HepG2 (cell line): ENCODE results near the gene CTSW. TPM values are rescaled to one million over a fixed set of nuclear protein-coding genes. Genes with fewer than 3 reads are reported as not detected.
A peak's percentile ranks its signal among the peaks of the same experiment; 100 is the strongest.

Source experiments
- CHCHD3 ChIP-seq: sonication (generic); formaldehyde crosslinking; IDR thresholded peaks from 2 replicates; pipeline ENCODE4 v1.8.0; 2022; ENCODE audit warnings: mild to moderate bottlenecking, missing genetic modification reagents, moderate library complexity
- HDAC2 ChIP-seq: sonication (generic); formaldehyde crosslinking; IDR thresholded peaks from 2 replicates; pipeline ENCODE4 v1.4.0; 2020; ENCODE audit warnings: missing genetic modification reagents
- HNF4G ChIP-seq, 2 experiments: sonication (generic) in 1 of 2; formaldehyde crosslinking in 1 of 2; IDR thresholded peaks; 2 replicates each; pipeline versions ENCODE4 v1.4.0 to v1.6.1; 2011 to 2020; ENCODE audit warnings: borderline replicate concordance in 2 of 2, low read depth in 2 of 2, mild to moderate bottlenecking in 2 of 2, low read length in 1 of 2, missing genetic modification reagents in 1 of 2, moderate library complexity in 1 of 2
- HOXA9 ChIP-seq: sonication (generic); formaldehyde crosslinking; IDR thresholded peaks from 2 replicates; pipeline ENCODE4 v1.8.1; 2022; ENCODE audit warnings: missing genetic modification reagents, mild to moderate bottlenecking, moderate library complexity, borderline replicate concordance
- KAT7 ChIP-seq: IDR thresholded peaks from 2 replicates; pipeline ENCODE4 v1.6.1; 2018; ENCODE audit warnings: borderline replicate concordance, missing compliant biosample characterization
- KDM4B ChIP-seq: sonication (generic); formaldehyde crosslinking; IDR thresholded peaks from 2 replicates; pipeline ENCODE4 v1.4.0; 2020; ENCODE audit warnings: missing genetic modification reagents
- KLF16 ChIP-seq, 2 experiments: sonication (generic) in 1 of 2; formaldehyde crosslinking in 1 of 2; IDR thresholded peaks; 2 replicates each; pipeline versions ENCODE4 v1.6.1 to v1.8.0; 2016 to 2023; ENCODE audit warnings: missing genetic modification reagents in 2 of 2, missing compliant biosample characterization in 1 of 2
- RAD21 ChIP-seq: fragments of 450-650 bp; formaldehyde crosslinking; IDR thresholded peaks from 2 replicates; pipeline ENCODE4 v1.5.0; 2020; ENCODE audit warnings: mild to moderate bottlenecking
- TAF1 ChIP-seq: sonication (generic); formaldehyde crosslinking; IDR thresholded peaks from 2 replicates; pipeline ENCODE4 v1.4.0; 2020; ENCODE audit warnings: missing genetic modification reagents
- YEATS2 ChIP-seq: sonication (generic); formaldehyde crosslinking; IDR thresholded peaks from 2 replicates; pipeline ENCODE4 v1.4.0; 2020; ENCODE audit warnings: missing genetic modification reagents, borderline replicate concordance
- ZBTB3 ChIP-seq: sonication (generic); formaldehyde crosslinking; IDR thresholded peaks from 2 replicates; pipeline ENCODE4 v1.4.0; 2020; ENCODE audit warnings: low read depth, mild to moderate bottlenecking, moderate library complexity, missing genetic modification reagents, borderline replicate concordance
- ZNF101 ChIP-seq: sonication (generic); formaldehyde crosslinking; IDR thresholded peaks from 2 replicates; pipeline ENCODE4 v1.4.0; 2020; ENCODE audit warnings: mild to moderate bottlenecking, low read depth, missing genetic modification reagents, borderline replicate concordance
- ZNF333 ChIP-seq: sonication (generic); formaldehyde crosslinking; IDR thresholded peaks from 2 replicates; pipeline ENCODE4 v1.4.0; 2020; ENCODE audit warnings: mild to moderate bottlenecking, missing genetic modification reagents, borderline replicate concordance
- ZNF75D ChIP-seq: sonication (generic); formaldehyde crosslinking; IDR thresholded peaks from 2 replicates; pipeline ENCODE4 v1.8.1; 2023; ENCODE audit warnings: missing genetic modification reagents, mild to moderate bottlenecking, borderline replicate concordance
- polyA plus RNA-seq, 8 experiments: library from polyadenylated mRNA; depleted of rRNA in 3 of 8; stranded (reverse) in 7 of 8; unstranded in 1 of 8; fragments of >200 nt; fragmentation: Illumina TruSeq in 4 of 8; extraction: Trizol in 4 of 8; gene quantifications; 2 replicates each; pipeline versions ENCODE4 v1.2.1 to v1.2.3, GENCODE V29; 2011 to 2016; ENCODE audit warnings: low read depth in 4 of 8, missing spikeins in 1 of 8, mixed read lengths in 1 of 8; ENCODE audit not compliant: insufficient read depth in 1 of 8
- total RNA-seq, 5 experiments: library from RNA; depleted of rRNA; stranded (reverse); fragments of >200 nt; fragmentation: Illumina TruSeq; extraction: Trizol; gene quantifications; 2 replicates each; pipeline ENCODE4 v1.2.3, GENCODE V29; 2016; ENCODE audit warnings: low read depth in 1 of 5
- TF ChIP-seq, protein P1 (sequence below): sonication (generic); formaldehyde crosslinking; IDR thresholded peaks from 2 replicates; pipeline ENCODE4 v1.8.0; 2022; ENCODE audit warnings: missing genetic modification reagents, low read depth, mild to moderate bottlenecking, borderline replicate concordance
- TF ChIP-seq, protein P2 (sequence below): sonication (generic); formaldehyde crosslinking; IDR thresholded peaks from 2 replicates; pipeline ENCODE4 v1.8.0; 2022; ENCODE audit warnings: mild to moderate bottlenecking, missing genetic modification reagents, moderate library complexity
- TF ChIP-seq, protein P3 (sequence below): sonication (generic); formaldehyde crosslinking; IDR thresholded peaks from 2 replicates; pipeline ENCODE4 v1.5.0; 2020; ENCODE audit warnings: missing genetic modification reagents, mild to moderate bottlenecking, borderline replicate concordance
- TF ChIP-seq, protein P4 (sequence below): IDR thresholded peaks from 2 replicates; pipeline ENCODE4 v1.4.0; 2020; ENCODE audit warnings: mild to moderate bottlenecking, missing genetic modification reagents
- TF ChIP-seq, protein P5 (sequence below): sonication (generic); formaldehyde crosslinking; IDR thresholded peaks from 2 replicates; pipeline ENCODE4 v1.5.0; 2020; ENCODE audit warnings: mild to moderate bottlenecking, missing genetic modification reagents, borderline replicate concordance

Gene CTSW
- total and polyA plus RNA-seq, 2 of the 13 experiments (the other 11 are each of a cell fraction or from before 2014, with no cell fraction given), result 0.09 TPM; not detected in 1

DNA sequence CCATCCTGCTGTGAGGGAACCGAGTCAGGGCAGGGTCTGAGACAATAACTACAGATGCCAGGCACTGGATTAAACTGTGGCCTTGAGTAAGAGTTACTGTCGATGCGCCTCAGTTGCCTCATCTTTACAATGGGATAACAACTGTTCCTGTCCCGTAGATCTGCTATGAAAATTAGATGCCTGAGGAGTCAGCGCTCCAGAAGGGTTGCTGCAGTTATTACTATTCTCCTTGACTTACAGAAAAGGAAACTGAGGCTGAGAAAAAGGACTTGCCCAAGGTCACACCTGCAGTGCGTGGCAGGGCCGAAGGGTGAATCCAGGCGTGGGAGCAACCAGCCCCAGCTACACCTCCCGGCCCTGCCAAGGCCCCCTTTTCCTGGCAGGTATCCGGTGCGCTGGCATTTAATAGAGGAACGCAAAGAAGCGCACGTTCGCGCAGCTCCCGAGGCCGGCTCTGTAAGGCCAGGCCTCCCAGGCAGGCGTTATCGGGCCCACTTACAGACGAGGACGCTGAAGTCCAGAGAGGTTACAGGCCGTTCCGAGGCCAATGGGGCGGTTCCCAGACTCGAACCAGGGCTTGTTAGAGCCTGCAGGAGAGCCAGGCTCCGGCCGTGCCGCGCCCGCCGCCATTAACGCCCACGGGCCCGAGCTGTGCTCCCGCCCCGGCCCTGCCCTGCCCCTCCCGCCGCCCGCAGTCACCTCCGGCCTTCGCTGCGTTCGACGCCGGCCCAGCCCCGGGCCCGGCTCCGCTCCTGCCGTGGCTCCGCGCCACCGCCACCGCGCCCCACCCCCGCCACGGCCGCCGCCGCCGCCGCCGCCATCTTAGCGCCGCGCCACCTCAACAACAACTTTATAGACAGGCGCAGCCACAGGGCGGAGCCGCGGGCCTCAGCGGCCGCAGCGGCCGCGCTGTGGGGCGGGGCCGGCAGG is 38.8 kb downstream of the CTSW start, which contains the start of gene C11orf68 (continued):
- TF ChIP-seq, protein P1, sequence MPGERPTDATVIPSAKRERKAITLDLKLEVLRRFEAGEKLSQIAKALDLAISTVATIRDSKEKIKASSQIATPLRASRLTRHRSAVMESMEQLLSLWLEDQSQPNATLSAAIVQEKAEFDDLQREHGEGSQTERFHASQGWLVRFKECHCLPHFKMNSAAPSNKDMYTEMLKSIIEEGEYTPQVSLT (CRISPR knock-in tag), result no peak
- TF ChIP-seq KLF16 (CRISPR knock-in tag; IDR thresholded peaks at IDR 0.05) (0 out of 4 replicates have a peak, but pooled peaks of 1 of the 2 experiments have one; percentile 5), ZNF101 (no peak), YEATS2 (CRISPR knock-in tag) (no peak), CHCHD3 (CRISPR knock-in tag) (no peak), HDAC2 (CRISPR knock-in tag) (no peak), KDM4B (no peak), TAF1 (peak; percentile 33; the same call in 1 of the 2 replicates), ZNF75D (no peak), HNF4G (IDR thresholded peaks at IDR 0.05; ENCODE audit: borderline replicate concordance, low read depth, low read length) (no peak), HNF4G (CRISPR knock-in tag; IDR thresholded peaks at IDR 0.05; ENCODE audit: borderline replicate concordance, low read depth) (no peak), KAT7 (CRISPR knock-in tag) (0 out of 2 replicates have a peak, but pooled peaks have one; percentile 15), RAD21 (0 out of 2 replicates have a peak, but pooled peaks have one; percentile 15), HOXA9 (no peak), ZNF333 (CRISPR knock-in tag) (no peak), ZBTB3 (CRISPR knock-in tag) (no peak)
- TF ChIP-seq, protein P2, sequence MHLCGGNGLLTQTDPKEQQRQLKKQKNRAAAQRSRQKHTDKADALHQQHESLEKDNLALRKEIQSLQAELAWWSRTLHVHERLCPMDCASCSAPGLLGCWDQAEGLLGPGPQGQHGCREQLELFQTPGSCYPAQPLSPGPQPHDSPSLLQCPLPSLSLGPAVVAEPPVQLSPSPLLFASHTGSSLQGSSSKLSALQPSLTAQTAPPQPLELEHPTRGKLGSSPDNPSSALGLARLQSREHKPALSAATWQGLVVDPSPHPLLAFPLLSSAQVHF, result no peak
- TF ChIP-seq, protein P3, sequence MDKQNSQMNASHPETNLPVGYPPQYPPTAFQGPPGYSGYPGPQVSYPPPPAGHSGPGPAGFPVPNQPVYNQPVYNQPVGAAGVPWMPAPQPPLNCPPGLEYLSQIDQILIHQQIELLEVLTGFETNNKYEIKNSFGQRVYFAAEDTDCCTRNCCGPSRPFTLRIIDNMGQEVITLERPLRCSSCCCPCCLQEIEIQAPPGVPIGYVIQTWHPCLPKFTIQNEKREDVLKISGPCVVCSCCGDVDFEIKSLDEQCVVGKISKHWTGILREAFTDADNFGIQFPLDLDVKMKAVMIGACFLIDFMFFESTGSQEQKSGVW, result no peak
- TF ChIP-seq, protein P4, sequence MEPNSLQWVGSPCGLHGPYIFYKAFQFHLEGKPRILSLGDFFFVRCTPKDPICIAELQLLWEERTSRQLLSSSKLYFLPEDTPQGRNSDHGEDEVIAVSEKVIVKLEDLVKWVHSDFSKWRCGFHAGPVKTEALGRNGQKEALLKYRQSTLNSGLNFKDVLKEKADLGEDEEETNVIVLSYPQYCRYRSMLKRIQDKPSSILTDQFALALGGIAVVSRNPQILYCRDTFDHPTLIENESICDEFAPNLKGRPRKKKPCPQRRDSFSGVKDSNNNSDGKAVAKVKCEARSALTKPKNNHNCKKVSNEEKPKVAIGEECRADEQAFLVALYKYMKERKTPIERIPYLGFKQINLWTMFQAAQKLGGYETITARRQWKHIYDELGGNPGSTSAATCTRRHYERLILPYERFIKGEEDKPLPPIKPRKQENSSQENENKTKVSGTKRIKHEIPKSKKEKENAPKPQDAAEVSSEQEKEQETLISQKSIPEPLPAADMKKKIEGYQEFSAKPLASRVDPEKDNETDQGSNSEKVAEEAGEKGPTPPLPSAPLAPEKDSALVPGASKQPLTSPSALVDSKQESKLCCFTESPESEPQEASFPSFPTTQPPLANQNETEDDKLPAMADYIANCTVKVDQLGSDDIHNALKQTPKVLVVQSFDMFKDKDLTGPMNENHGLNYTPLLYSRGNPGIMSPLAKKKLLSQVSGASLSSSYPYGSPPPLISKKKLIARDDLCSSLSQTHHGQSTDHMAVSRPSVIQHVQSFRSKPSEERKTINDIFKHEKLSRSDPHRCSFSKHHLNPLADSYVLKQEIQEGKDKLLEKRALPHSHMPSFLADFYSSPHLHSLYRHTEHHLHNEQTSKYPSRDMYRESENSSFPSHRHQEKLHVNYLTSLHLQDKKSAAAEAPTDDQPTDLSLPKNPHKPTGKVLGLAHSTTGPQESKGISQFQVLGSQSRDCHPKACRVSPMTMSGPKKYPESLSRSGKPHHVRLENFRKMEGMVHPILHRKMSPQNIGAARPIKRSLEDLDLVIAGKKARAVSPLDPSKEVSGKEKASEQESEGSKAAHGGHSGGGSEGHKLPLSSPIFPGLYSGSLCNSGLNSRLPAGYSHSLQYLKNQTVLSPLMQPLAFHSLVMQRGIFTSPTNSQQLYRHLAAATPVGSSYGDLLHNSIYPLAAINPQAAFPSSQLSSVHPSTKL (CRISPR knock-in tag), result no peak
- TF ChIP-seq, protein P5, sequence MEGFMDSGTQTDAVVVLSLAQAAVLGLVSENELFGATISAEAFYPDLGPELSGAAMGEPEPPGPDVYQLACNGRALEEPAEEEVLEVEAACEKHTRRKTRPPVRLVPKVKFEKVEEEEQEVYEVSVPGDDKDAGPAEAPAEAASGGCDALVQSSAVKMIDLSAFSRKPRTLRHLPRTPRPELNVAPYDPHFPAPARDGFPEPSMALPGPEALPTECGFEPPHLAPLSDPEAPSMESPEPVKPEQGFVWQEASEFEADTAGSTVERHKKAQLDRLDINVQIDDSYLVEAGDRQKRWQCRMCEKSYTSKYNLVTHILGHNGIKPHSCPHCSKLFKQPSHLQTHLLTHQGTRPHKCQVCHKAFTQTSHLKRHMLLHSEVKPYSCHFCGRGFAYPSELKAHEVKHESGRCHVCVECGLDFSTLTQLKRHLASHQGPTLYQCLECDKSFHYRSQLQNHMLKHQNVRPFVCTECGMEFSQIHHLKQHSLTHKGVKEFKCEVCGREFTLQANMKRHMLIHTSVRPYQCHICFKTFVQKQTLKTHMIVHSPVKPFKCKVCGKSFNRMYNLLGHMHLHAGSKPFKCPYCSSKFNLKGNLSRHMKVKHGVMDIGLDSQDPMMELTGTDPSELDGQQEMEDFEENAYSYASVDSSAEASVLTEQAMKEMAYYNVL (CRISPR knock-in tag), result no peak
